Left colon (tissue), 2 donors: ENCODE results near the gene URB1. TPM values are rescaled to one million over a fixed set of nuclear protein-coding genes. Genes with fewer than 3 reads are reported as not detected.
"Not testable (repeated sequence)": the region's sequence is repeated elsewhere in the genome, so short reads cannot be mapped to it uniquely, and the experiment has no call there.

Experiments
- ATAC-seq: fragments of 200-7000 bp; cut with Tn5 transposase; one replicate; pipeline ENCODE4 v1.9.1; 2020; ENCODE audit warnings: mild to moderate bottlenecking, moderate library complexity
- DNase-seq, 2 donors: peaks; one replicate each; pipeline ENCODE4 v3.0.0-alpha.2; 2020
- intact Hi-C, 2 donors: fragments of 100-400 bp; cut with DNase I in 1 of 2; cut with micrococcal nuclease in 1 of 2; formaldehyde crosslinking; loops; one replicate each; pipeline versions ENCODE4 v1.11.2 to v1.14.0; 2022; cut with DNase I, micrococcal nuclease
- total RNA-seq, 2 donors: library from RNA; stranded (reverse); fragmentation: NEBNext Ultra II Directional; extraction: Animal tissue kit (Norgen Biotek cat#: 25700); gene quantifications; one replicate each; pipeline ENCODE4 v1.2.1, GENCODE V29; 2021
- donor health status: DM: no; HTN: no; CAD: no.
- donor health status: DM: yes; HTN: yes; CAD: no.

URB1 gene
- total RNA-seq, 2 donors from 2014 or later: 7.3 to 12.6 TPM

DNA sequence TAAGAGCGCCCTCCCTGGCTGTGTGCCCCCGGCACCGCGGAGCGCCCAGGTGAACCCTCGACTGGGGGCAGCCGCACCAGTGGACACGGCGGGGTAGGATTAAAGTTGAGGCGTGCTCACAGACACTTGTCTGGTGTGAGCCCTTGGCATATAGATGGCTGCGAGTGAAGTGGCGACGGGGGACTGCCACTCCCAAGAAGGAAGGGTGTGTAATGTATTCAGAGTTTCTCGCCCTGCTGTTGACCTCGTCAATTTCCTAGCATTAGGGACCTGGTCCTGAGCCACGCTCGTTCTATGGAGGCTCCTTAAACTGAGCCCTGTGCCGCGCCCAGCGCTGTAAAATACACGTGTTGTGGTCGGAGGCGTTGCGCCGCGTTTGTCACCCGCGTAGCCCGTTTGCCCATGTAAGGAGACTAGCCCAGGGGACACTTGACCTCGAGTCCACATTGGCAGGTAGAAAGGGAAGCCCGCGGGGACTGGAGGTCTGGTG lies 20.2 kb upstream of the URB1 start:
- peak; percentile 78 to 80 for DNase-seq
- intact Hi-C loops: loop anchor here in 1 of 2 donors (10.0 kb wide), 2 partner anchors 52 to 152 kb away; no protein-coding TSS in a partner anchor
- ATAC-seq: peak; percentile 61

DNA sequence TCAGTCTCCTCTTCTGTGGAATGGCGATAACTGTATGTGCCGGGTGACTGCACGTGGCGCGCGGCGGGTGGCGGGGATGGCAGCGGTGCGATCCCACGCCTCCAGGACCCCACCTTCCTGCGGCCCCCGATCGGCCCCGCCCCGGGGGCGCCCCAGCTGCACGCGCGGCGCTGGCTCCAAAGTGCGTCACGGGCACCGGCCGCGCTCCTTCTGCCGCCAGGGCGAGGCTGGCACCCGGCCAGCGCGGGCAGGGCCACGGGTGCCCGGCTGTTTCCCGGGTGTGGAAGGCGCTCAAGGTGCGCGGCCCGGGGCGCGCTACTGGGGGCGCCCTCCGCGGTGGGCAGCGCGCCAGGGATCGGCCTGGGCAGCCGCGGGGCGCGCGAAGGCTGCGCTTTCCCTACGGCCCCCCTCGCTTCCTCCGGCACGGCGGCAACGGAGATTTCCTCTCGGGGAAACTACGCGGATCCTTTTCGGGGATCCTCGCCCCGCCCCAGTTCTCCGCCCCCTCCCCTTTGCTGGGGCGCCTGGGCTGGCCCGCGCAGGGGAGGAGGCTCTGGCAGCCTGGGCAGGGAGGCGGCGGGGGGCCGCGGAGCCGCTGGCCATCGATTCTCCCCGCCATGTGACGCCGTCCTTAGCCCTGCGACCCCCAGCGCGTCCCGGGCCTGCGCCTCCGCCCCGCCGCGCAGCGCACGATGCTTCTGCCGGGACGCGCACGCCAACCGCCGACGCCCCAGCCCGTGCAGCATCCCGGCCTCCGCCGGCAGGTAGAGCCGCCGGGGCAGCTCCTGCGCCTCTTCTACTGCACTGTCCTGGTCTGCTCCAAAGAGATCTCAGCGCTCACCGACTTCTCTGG lies 19.6 kb upstream of the URB1 start, which contains the start of gene EVA1C:
TSS of gene EVA1C (plus strand) at position 545 of the 853 bp plus-strand sequence. CDS start at position 693, 148 bp downstream.
- ATAC-seq (peak; percentile 69), DNase-seq (peak; percentile 59 to 77)
- intact Hi-C loops: loop anchor here in 1 of 2 donors (10.0 kb wide), 2 partner anchors 52 to 152 kb away; no protein-coding TSS in a partner anchor

- ATAC-seq (peak; percentile 76), DNase-seq (peak; percentile 92 to 93)
- intact Hi-C loops: loop anchor here in 1 of 2 donors (10.0 kb wide), 2 partner anchors 53 to 153 kb away; no protein-coding TSS in a partner anchor
These were observed 18.7 kb upstream of the URB1 start for GRCh38 chr21:32411350-32412161.

DNA sequence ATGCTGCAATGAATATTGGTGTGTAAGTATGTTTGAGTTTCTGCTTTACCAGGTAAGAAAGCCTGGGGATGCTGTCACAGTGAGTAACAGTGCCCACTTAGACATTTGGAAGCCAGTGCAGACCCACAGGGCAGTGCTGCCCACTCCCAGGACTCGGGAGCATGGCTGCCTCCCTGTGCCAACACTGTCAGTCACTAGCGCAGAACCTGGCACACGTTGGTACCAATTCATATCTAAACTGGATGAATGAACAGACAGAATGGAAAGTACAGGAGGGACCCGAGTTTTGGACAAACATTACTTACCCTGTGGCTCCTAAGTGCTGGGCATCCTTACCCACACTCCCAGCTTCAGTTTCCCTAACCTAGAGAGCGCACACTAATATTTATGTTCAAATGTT lies 18.1 kb upstream of the URB1 start:
- ATAC-seq: no peak
- DNase-seq: no peak
- intact Hi-C loops: loop anchor here in 1 of 2 donors (10.0 kb wide), 2 partner anchors 54 to 154 kb away; no protein-coding TSS in a partner anchor

GRCh38 chr21:32410291-32410690 lies 17.5 kb upstream of the URB1 start:
- intact Hi-C loops: loop anchor here in 1 of 2 donors (10.0 kb wide), 2 partner anchors 55 to 155 kb away; no protein-coding TSS in a partner anchor
- no peak for DNase-seq

GRCh38 chr21:32406405-32406804 lies 13.6 kb upstream of the URB1 start:
- ATAC-seq (peak; percentile 89), DNase-seq (peak; percentile 64)

More at GRCh38 chr21:32410291-32410690, 17.5 kb upstream of the URB1 start:
- no peak for ATAC-seq

GRCh38 chr21:32403201-32403777 lies 10.5 kb upstream of the URB1 start:
- DNase-seq: peak; percentile 47 to 55
- intact Hi-C loops: loop anchor here in 1 of 2 donors (10.0 kb wide), 1 partner anchor 202 kb away; no protein-coding TSS in a partner anchor

More at GRCh38 chr21:32406405-32406804, 13.6 kb upstream of the URB1 start:
- intact Hi-C loops: loop anchor here in 1 of 2 donors (10.0 kb wide), 1 partner anchor 198 kb away; no protein-coding TSS in a partner anchor

GRCh38 chr21:32393677-32394001 lies 827 bp upstream of the URB1 start:
- ATAC-seq: no peak
- no peak for DNase-seq
- intact Hi-C loops: no loop called here

More at GRCh38 chr21:32403201-32403777, 10.5 kb upstream of the URB1 start:
- peak; percentile 65 for ATAC-seq

DNA sequence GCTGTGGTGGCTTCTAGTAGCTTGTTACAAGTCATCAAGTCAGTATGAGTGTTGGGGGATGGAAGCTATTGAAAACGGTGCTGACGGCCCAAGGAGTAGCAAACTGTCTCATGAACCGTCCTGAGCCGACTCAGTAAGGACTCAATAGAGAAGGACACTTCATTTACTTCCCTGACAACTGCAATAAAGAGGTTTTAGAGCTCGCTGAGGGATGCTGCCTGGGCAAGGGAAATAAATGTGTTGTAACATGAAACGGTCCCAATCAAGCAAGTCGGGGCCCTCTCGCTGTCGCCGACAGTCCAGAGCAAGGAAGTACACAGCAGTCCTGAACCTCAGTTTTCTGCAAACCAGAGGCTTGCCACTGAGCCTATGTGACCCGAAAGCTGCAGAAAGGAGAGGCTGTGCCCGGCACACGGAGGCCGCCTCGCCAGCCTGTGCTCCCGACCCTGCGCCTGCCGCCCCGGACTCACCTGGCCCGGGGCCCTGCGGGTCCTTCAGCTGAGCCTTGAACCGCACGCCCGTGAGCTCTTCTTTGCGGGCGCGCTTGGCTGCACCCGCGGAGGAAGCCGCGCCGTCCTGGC lies 423 bp downstream of the URB1 start:
- no peak for DNase-seq
- intact Hi-C loops: no loop called here
- peak; percentile 20 for ATAC-seq

DNA sequence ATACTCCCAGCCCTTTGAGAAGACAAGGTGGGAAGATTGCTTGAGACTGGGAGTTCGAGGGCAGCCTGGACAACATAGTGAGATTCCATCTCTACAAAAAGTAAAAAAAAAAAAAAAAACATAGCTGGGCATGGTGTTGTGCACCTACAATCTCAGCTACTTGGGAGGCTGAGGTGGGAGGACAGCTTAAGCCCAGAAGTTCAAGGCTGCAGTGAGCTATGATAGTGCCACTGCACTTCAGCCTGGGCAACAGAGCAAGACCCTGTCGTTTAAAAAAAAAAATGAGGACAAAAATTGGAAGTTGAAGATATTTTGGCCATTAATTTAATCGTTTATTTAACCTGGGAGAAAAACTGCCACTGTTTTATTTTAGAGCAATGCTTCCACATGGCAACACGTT lies 1.1 kb downstream of the URB1 start:
- DNase-seq (no peak), ATAC-seq (no peak)
- intact Hi-C loops: no loop called here

GRCh38 chr21:32390537-32391224 lies 2.1 kb downstream of the URB1 start:
- DNase-seq, intact Hi-C loops, ATAC-seq: not testable (repeated sequence)

DNA sequence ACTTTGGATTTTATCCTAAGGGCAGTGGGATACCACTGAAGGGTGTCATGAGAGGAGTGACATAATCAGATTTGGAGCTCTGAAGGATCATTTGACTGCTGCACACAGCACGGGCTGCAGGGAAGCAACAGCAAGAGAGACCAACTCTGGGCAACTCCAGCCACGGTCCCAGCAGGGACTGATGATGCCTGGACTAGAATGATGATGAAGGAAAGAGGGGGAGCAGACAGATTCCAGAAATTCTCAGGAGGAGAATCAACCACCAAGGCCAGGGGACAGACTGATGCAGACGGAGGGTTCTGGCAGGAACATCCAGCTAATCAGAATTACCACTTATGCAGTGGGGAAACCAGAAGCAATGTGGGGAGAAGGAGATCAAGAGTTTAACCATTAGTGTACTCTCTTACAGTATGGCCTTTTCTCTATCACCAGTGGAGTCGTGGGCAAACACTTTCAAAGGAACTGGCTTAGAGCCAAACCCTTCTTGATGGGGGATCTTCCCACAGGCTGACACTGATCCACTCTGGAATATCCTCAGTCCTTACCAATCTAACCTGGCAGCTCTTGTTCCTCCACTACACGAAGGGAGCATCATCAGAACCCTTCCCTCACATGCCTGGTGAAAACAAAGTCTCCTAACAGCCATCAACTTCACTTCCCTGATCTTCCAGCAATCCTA lies 3.3 kb downstream of the URB1 start:
- ATAC-seq: no peak
- intact Hi-C loops: no loop called here
- DNase-seq: no peak

GRCh38 chr21:32388306-32388705 lies 4.5 kb downstream of the URB1 start:
- intact Hi-C loops: no loop called here
- no peak for ATAC-seq
- no peak for DNase-seq

DNA sequence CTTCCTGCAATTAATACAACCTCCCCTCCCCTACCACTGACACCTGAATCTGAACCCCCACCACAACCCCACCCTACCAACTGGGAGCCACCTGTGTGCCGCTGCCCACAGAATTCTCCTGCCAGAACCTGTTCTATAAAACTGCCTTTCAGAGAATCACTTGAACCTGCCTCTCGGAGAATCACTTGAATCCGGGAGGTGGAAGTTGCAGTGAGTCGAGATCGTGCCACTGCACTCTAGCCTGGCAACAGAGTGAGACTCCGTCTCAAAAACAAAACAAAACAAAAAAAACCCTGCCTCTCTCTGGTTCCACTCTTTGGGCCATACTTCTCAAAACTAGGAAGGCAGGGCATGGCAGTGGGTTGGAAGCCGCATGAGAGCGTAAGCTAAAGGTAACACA lies 5.7 kb downstream of the URB1 start:
- DNase-seq: no peak
- no peak for ATAC-seq
- intact Hi-C loops: no loop called here

GRCh38 chr21:32386195-32386870 lies 6.5 kb downstream of the URB1 start:
- intact Hi-C loops: no loop called here
- DNase-seq: no peak
- ATAC-seq: peak; percentile 25

DNA sequence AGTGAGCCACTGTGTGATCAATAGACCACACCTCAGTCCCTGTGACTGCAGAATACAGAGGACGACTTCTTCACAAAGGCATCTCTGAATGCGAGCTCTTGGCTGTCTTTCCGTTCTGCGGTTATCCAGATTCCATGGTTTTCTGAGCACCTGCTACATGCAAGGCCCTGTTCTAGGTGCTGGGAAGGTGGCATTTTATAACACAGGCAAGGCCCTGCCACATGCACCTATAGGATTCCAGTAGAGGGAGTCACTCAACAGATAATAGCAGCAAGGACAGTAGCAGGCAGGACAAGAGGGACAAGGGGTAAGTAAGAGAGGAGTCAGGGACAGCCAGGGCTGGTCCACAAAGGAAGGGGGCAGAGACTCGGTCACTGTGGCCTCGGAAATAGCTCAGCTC lies 9.0 kb downstream of the URB1 start:
- intact Hi-C loops: no loop called here
- ATAC-seq (peak; percentile 59), DNase-seq (no peak)
